ENCODE results near the gene FETUB.
"Not testable (repeated sequence)": the region's sequence is repeated elsewhere in the genome, so short reads cannot be mapped to it uniquely, and the experiment has no call there.

FETUB gene

GRCh38 chr3:186614266-186614596, 26.0 kb upstream of the FETUB start:
- no peak for DNase-seq

GRCh38 chr3:186614597-186615483, 25.4 kb upstream of the FETUB start:
- peak; percentile 79 to 94 (median 88) for DNase-seq

GRCh38 chr3:186616299-186616617, 23.9 kb upstream of the FETUB start:
- DNase-seq, result no peak

- peak; percentile 66 to 83 (median 83) for DNase-seq
These were observed 22.9 kb upstream of the FETUB start for GRCh38 chr3:186617036-186617946.

GRCh38 chr3:186618318-186618938, 21.8 kb upstream of the FETUB start:
- peak in 1 of 3 experiments; percentile 64 for DNase-seq

GRCh38 chr3:186619787-186620212, 20.4 kb upstream of the FETUB start:
- DNase-seq, result no peak

- no peak for DNase-seq
These were observed 19.7 kb upstream of the FETUB start for GRCh38 chr3:186620213-186621092.

- no peak for DNase-seq
These were observed 18.1 kb upstream of the FETUB start for GRCh38 chr3:186621894-186622650.

GRCh38 chr3:186622651-186623310, 17.4 kb upstream of the FETUB start:
- no peak for DNase-seq

GRCh38 chr3:186624598-186624997, 15.6 kb upstream of the FETUB start:
- DNase-seq, result no peak

GRCh38 chr3:186625600-186626042, 14.6 kb upstream of the FETUB start:
- no peak for DNase-seq

GRCh38 chr3:186626254-186626847, 13.8 kb upstream of the FETUB start:
- no peak for DNase-seq

- DNase-seq, result no peak
These were observed 12.3 kb upstream of the FETUB start for GRCh38 chr3:186627852-186628414.

- no peak for DNase-seq
These were observed 11.4 kb upstream of the FETUB start for GRCh38 chr3:186628756-186629155.

GRCh38 chr3:186630950-186631641, 9.1 kb upstream of the FETUB start:
- no peak for DNase-seq

GRCh38 chr3:186633481-186633880, 6.7 kb upstream of the FETUB start:
- no peak for DNase-seq

GRCh38 chr3:186634207-186634606, 6.0 kb upstream of the FETUB start:
- DNase-seq, result not testable (repeated sequence)

- no peak for DNase-seq
These were observed 4.7 kb upstream of the FETUB start for GRCh38 chr3:186635532-186635931.

GRCh38 chr3:186636536-186636935, 3.7 kb upstream of the FETUB start:
- DNase-seq, result peak in 1 of 3 experiments; percentile 30

GRCh38 chr3:186637686-186638085, 2.5 kb upstream of the FETUB start:
- no peak for DNase-seq
